CD4-positive, alpha-beta T cell treated with Interleukin-12 subunit alpha and Interleukin-12 subunit beta, for 1 hour (primary cell): Measurements from ENCODE around the gene POLA1.

ENCODE experiments used
- DNase-seq: peaks from one replicate; pipeline ENCODE4 v3.0.0-alpha.2; 2020

Gene POLA1

GRCh38 chrX:25034889-25035288, 341.2 kb downstream of the POLA1 start:
- DNase-seq = no peak

GRCh38 chrX:25039036-25039435, 345.3 kb downstream of the POLA1 start:
- no peak for DNase-seq

- DNase-seq = no peak
These were observed 349.5 kb downstream of the POLA1 start for GRCh38 chrX:25043192-25043591.
